ENCODE results near the gene EHMT2.
A peak's percentile ranks its signal among the peaks of the same experiment; 100 is the strongest.
"Not testable (repeated sequence)": the region's sequence is repeated elsewhere in the genome, so short reads cannot be mapped to it uniquely, and the experiment has no call there.

The EHMT2 gene

DNA sequence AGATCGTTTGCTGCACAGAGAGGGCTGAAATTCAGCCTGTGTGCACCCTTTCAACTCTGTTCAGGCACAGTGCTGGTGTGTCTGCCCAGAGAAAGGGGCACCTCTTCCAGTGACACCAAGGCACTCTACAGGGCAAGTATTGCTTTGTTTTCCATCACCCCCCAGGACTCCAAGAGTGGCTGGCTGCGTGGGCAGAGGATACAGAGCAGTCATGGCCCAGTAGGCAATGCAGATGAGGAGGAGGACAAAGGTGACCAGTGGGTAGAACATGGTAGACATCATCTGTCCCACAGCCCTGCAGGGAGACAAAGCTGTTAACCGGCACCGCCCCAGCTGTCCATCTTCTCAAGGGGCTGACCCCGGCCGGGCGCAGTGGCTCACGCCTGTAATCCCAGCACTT is 28.2 kb downstream of the EHMT2 start:
- no peak for DNase-seq (ENCODE audit: low spot score)

DNA sequence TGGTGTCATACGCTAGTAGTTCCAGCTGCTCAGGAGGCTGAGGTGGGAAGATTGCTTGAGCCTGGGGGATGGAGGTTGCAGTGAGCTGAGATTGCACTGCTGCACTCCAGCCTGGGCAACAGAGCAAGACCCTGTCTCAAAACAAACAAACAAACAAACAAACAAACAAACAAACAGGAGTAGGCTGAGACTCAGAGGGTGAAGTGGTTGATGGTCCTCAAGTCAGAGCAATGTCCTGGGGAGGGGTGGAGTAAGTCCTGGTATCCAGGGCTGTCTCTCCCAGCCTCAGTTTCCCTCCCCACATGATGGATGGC is 28.9 kb downstream of the EHMT2 start:
- not testable (repeated sequence) for DNase-seq (ENCODE audit: low spot score)

DNA sequence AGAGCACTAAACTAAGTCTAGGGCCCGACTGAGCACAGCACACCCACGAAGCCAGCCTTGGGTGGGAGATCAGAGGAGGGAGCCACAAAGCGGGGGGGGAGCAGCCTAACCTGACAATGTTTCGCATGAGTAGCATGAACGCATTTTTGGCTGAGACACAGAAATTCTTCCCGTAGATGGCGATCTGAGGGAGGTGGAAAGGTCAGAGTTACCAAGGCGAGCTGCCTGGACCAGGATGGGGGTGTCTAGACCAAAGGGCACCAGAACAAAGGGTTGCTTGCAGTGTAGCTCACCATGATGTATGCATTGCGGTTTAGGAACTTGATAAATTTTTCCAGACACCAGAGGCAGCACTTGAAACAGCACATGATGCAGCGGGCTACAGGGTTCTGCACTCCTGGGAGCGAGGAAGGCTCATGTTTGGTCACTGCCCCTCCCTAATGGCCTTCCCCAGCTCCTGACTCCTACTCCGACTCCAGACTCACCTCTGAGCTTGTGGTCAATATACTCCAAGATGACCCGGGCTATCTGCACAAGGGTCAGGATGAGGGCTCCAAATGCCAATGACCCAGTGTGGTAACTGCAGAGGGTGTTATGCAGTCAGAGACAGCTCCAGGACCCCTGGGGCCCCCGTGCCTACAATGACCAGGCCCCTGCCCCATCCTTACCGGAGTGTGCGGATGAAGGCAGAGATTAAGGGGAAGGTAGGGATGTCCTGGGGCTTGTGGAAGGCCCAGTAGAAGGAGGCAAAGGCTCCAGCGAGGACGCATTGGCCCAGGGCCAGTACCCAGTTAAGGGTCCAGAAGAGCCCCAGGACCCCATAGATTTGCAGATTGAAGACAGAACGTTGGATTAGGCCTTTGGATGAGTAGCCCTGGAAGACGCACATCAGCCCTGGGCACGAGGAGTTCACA is 32.0 kb downstream of the EHMT2 start:
- no peak for DNase-seq (ENCODE audit: low spot score)

DNA sequence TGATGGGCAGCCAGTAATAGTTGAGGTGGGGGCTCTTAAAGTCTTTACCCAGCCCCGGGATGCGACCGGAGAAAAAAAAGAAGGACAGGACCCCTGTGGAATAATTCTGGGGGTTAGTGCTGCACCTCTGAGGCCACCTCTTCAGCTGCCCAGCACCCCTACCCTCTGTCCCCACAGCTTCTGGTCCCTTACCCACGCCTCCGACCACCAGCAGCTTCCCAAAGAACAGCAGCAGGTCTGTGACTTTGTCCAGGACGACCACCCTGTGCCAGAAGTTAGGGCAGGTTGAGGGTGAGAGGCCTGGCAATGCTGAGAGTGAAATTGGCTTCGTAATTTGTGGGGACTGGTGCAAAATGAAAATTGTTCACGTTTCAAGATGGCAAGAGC is 32.7 kb downstream of the EHMT2 start:
- no peak for DNase-seq (ENCODE audit: low spot score)

DNA sequence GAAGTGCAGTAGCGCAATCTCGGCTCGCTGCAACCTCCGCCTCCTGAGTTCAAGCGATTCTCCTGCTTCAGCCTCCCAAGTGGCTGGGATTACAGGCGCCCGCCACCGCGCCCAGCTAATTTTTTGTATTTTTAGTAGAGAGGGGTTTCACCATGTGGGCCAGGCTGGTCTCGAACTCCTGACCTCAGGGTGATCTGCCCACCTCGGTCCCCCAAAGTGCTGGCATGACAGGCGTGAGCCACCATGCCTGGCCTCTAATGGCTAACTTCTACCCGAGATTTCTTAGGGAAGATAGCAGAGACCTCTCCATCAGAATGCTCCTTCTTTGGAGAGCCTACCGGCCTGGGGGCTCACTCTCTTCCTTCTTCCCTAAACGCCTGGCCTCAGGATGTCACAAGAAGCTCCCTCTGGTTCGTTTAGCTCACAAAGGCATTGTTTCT is 33.4 kb downstream of the EHMT2 start:
- DNase-seq (ENCODE audit: low spot score), result not testable (repeated sequence)

DNA sequence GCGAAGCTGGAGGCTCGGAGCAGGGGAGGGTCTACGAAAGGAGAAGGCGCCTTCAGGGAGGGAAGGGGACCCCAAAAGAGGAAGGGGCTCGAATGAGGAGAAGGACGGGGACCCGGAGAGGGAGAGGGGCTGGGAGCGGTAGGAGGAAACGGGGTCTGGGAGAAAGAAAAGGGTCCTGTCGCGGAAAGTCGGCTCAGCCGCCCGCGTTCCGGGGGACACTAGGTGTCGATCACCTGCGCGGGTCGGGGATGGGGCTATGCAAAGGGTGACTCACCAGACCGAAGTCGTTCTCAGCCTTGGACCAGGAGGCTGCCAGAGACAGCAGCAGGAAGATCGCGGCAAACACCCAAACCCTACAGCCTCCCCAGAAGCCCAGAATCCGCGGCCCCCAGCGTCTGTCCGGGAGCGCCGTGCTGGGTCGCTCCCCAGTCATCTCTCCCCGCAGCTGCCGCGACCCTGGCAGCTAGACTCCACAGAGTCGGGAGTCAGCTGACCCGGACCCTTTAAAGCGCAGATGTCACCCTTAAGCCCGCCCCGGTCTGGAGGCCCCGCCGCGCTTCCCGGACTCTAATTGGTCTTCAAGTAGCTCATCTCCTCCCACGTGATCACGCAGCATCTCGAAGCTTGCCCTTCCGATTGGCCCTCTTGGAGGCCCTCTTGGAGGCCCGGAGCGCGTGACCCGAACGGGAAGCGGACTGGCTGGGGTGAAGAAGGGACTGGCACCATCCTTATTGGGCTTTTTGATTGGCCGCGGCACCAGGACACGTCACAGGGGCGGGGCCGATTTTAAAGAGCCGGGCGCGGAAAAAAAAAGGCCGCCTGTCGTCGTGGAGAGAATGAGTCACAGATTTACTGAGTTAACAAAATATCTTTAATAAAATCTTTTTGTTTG is 34.9 kb downstream of the EHMT2 start, which contains the start of gene NEU1:
Gene NEU1, minus strand, starts transcription at position 478 of the 892 bp plus-strand sequence. Its CDS starts 45 bp downstream, at position 433.
- DNase-seq (ENCODE audit: low spot score), result peak; percentile 100

DNA sequence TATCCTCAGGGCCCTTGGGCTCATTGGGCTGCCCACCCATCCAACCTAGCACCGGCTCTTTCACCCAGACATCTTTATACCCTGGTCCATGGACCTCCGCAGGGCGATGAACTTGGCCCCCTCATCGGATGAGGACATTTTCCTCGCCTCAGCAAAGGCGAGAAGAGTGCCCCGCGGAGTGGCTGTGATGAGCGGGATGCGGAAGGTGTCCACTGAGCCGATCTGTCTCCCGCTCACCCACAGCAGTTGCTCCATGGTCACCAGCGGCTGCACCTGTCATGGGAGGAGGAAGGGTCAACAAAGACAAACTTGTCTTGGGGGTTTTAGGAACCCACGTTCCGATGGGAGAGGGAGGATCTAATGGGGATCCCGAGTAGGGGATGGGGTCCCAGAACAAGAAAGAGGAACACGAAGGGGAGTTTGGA is 35.6 kb downstream of the EHMT2 start:
- no peak for DNase-seq (ENCODE audit: low spot score)

DNA sequence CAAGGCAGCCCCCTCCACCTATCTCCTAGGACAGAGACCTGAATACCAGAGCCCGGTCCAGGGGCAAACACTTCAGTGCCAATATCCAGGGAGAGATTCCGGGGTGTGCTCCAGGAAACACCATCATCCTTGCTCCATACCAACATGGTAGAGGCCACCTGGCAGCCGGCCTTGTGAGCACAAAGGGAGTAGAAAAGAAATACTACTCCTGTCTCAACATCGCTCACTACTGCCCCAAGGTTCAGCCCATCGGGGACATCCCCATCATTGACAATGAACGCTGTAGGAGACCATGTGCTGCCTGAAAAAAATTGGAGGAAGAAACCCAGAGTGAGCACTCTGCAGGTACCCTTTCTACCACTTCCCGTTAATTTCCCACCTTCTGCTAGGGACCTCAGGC is 36.3 kb downstream of the EHMT2 start:
- no peak for DNase-seq (ENCODE audit: low spot score)

DNA sequence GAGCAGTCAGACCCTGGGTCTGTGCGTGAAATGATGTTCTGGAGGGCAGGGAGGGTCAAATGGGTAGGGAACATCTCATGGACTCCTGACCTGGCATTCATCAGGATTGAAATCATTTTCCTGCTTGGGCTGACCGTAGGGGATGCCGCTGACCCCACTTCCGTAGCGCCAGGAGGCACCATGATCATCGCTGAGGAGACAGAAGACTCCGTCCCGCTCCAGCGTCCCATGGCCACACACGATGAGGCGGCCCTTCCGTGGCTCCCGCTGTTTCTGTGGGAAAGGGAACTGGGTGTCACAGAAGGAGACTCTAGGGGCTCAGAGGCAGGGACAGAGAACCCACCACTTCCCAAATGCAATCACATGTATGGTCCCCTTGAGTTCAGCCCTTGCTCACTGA is 37.1 kb downstream of the EHMT2 start:
- DNase-seq (ENCODE audit: low spot score), result no peak

DNA sequence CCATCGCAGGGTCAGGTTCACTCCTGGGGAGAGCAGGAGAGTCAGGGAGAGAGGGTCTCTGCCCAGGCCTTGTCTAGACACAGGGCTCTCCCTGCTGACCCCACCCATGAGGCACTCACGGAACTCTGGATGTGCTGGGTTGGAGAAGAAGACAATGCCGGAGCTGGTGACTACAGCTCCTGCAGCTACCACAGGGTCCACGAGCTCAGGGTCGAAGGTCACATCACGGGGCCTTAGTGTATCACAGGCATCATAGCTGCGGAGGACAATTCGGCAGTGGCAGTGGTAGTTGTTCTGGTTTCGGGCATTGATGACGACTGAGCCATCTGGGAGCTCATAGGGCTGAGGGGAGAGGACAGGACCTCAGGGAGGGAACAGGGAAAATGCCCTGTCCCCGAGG is 37.6 kb downstream of the EHMT2 start:
- DNase-seq (ENCODE audit: low spot score), result no peak

DNA sequence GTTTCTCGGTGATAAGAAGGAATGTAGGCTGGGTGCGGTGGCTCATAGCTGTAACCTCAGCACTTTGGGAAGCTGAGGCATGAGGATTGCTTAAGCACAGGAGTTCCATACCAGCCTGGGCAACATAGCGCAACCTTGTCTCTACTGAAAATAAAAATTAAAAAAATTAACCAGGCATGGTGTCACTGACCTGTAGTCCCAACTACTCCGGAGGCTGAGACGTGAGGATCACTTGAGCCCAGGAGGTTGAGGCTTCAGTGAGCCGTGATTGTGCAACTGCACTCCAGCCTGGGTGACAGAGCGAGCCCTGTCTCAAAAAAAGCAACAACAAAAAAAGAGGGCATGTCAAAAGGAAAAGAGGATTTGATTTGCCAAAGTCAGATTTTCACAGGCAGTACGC is 38.8 kb downstream of the EHMT2 start:
- no peak for DNase-seq (ENCODE audit: low spot score)

DNA sequence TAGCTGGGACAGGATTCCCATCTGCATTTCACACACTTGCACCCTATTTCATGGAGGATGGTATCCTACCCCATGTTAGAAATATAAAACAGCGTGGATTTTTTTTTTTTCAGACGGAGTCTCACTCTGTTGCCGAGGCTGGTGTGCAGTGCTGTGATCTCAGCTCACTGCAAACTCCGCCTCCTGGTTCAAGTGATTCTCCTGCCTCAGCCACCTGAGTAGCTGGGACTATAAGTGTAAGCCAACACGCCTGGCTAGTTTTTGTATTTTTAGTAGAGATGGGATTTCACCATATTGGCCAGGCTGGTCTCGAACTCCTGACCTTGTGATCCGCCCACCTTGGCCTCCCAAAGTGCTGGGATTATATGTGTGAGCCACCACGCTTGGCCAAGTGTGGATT is 39.7 kb downstream of the EHMT2 start:
- not testable (repeated sequence) for DNase-seq (ENCODE audit: low spot score)

DNA sequence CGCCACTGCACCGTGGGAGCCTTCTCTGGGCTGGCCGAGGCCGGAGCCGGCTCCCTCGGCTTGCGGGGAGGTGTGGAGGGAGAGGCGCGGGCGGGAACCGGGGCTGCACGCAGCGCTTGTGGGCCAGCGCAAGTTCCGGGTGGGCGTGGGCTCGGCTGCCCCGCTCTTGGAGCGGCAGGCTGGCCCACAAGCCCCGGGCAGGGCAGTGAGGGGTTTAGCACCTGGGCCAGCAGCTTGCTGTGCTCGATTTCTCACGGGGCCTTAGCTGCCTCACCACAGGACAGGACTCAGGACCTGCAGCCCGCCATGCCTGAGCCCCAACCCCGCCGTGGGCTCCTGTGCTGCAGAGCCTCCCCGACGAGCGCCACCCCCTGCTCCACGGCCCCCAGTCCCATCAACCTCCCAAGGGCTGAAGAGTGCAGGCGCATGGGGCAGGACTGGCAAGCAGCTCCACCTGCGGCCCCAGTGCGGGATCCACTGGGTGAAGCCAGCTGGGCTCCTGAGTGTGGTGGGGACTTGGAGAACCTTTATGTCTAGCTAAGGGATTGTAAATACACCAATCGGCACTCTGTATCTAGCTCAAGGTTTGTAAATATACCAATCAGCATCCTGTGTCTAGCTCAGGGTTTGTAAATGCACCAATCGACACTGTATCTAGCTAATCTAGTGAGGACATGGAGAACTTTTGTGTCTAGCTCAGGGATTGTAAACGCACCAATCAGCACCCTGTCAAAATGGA is 45.3 kb downstream of the EHMT2 start:
- not testable (repeated sequence) for DNase-seq (ENCODE audit: low spot score)

DNA sequence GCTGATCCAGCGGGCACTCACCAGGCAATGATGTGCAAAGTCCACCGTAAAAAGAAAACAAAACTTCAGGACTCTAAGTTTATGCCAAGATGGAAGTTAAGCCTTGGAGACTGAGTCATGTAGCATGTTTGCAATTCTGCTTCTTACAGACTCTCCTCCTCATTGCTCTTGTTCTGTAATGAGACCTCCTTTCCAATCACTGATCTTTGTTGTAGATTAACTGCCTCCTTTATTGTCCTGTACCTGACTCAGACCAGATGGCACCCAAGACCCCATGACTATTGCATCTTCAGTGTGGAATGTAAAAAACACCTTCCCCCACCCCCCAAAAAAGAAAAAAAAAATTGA is 46.0 kb downstream of the EHMT2 start:
- no peak for DNase-seq (ENCODE audit: low spot score)

DNA sequence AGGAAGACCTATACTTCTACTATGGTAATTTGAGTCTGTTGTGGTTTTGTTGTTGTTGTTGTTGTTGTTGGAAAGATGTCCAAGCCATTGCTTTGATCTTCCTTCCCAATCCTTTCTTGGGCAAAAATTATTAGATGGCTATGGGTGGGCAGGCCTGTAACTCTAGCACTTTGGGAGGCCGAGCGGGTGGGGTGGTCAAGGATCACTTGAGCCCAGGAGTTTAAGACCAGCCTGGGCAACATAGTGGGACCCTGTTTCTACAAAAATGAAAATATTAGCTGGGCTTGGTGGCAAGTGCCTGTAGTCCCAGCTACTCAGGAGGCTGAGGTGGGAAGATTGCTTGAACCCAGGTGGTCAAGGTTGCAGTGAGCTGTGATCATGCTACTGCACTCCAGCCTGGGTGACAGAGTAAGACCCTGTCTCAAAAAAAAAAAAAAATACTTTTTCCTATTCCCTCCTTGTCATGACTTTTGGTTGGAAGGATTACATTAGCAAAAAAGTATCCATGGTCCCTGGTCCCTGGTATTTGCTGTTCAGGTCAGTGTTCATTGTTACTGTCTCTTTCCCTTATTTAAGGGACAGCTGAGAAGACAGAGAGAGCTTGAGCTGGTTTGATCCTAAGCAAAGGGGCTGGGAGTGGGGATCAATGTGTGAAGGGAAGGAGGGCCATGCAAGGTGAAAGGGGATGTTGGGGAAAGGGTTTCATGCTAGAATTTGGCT is 46.6 kb downstream of the EHMT2 start:
- DNase-seq (ENCODE audit: low spot score), result no peak

DNA sequence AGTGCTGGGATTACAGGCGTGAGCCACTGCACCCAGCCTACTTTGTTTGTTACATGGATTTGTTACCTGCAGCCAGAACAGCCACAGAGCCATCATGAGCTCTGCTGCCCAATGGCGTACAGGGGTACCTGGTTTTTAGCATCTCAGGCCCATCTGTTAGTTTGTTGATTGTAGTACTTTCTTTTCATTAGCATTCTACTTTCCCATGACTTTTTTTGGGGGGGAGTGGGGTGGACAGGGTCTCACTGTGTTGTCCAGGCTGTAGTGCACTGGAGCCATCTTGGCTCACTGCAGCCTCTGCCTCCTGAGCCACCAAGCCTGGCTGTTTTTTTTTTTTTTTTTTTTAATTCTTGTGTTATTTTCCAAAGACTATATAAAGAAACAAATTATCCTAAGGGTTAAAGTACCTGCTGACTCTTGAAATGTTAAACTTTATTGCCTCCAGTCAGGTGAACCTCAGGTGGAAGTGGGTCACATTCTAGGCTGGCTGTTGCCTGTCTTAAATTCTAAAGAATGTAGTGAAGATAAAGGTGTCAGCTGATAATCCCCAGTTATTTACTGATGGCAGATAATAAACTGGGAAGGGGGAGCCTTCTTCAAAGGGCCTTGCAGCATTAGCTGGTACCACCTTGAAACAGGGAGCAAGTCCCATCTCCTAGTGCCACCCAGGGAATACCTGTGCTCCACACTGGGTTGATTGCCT is 50.1 kb downstream of the EHMT2 start:
- no peak for DNase-seq (ENCODE audit: low spot score)

DNA sequence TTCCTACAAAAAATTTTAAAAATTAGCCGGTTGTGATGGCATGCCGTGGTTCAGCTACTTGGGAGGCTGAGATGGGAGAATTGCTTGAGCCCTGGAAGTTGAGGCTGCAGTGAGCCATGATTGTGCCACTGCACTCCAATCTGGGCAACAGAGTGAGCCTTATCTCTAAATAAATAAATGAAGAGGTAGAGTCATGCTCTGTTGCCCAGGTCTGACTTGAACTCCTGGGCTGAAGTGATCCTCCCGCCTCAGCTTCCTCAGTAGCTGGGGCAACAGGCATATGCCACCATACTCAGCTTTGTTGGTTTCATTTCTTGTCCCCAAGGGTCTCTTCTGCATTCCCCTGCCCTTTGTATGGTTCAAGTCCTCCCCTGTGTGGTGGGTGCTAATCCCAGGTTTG is 53.0 kb downstream of the EHMT2 start:
- no peak for DNase-seq (ENCODE audit: low spot score)

DNA sequence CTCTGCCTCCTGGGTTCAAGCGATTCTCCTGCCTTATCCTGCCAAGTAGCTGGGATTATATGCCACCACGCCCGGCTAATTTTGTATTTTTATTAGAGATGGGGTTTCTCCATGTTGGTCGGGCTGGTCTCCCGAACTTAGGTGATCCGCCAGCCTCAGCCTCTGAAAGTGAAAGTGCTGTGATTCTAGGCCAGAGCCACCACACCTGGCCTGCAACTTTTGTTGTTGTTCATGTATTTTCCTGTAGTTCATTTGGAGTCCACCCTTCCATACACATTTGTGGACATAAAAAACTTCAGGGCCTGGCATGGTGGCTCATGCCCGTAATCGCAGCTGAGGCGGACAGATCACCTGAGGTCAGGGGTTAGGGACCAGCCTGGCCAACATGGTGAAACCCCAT is 55.4 kb downstream of the EHMT2 start:
- DNase-seq (ENCODE audit: low spot score), result no peak

DNA sequence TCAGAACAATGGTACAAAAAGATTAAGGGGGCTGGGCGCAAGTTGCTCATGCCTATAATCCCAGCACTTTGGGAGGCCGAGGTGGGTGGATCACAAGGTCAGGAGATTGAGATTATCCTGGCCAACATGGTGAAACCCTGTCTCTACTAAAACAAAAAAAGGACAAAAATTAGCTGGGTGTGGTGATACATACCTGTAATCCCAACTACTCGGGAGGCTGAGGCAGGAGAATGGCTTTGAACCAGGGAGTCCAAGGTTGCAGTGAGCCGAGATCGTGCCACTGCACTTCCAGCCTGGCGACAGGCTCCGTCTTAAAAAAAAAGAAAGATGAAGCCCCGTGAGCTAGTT is 57.7 kb downstream of the EHMT2 start:
- DNase-seq (ENCODE audit: low spot score), result not testable (repeated sequence)

DNA sequence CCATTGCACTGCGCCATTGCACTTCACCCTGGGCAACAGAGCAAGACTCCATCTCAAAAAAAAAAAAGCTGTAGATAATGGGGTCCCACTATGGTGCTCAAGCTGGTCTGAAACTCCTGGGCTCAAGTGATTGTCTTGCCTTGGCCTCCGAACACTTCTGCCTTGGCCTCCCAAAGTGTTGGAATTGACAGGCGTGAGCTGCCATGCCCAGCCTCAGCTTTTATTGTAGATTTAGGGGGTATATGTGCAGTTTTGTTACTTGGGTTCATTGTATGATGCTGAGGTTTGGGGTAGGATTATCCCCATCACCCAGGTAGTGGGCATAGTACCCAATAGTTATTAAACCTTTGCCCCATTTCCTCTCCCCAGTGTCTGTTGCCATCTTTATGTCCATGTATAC is 58.5 kb downstream of the EHMT2 start:
- DNase-seq (ENCODE audit: low spot score), result no peak

DNA sequence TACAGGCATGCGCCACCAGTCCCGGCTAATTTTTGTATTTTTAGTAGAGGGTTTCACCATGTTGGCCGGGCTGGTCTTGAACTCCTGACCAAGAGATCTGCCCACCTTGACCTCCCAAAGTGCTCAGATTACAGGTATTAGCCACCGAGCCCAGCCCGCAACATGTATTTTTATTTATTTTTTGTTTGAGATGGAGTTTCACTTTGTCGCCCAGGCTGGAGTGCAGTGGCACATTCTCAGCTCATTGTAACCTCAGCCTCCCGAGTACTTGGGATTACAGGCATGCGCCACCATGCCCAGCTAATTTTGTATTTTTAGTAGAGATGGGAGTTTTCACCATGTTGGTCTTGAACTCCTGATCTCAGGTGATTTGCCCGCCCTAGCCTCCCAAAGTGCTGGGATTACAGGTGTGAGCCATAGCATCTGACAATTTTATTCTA is 59.4 kb downstream of the EHMT2 start:
- DNase-seq (ENCODE audit: low spot score), result not testable (repeated sequence)
